Measurements from ENCODE around the gene NLRP1. TPM values are rescaled to one million over a fixed set of nuclear protein-coding genes. Genes with fewer than 3 reads are reported as not detected.

The NLRP1 gene
- total and polyA plus RNA-seq, 2 of the 13 experiments (the other 11 are each of a cell fraction or from before 2014, with no cell fraction given): 3.4 to 3.7 TPM

GRCh38 chr17:5516060-5516792, 68.1 kb downstream of the NLRP1 start (continued):
- no peak for TF ChIP-seq ZBTB20 (CRISPR knock-in tag; IDR thresholded peaks at IDR 0.05; ENCODE audit: borderline replicate concordance, low read depth)
- no peak for TF ChIP-seq NFIB (CRISPR knock-in tag; IDR thresholded peaks at IDR 0.05; ENCODE audit: borderline replicate concordance)
- TF ChIP-seq PAWR (CRISPR knock-in tag; IDR thresholded peaks at IDR 0.05; ENCODE audit: borderline replicate concordance): no peak
- no peak for TF ChIP-seq ZNF609 (CRISPR knock-in tag; IDR thresholded peaks at IDR 0.05; ENCODE audit: borderline replicate concordance)
- no peak for TF ChIP-seq NONO (IDR thresholded peaks at IDR 0.05)
- TF ChIP-seq NONO (CRISPR knock-in tag; conservative IDR thresholded peaks at IDR 0.05): no peak
- TF ChIP-seq ZNF337 (CRISPR knock-in tag; IDR thresholded peaks at IDR 0.05; ENCODE audit: borderline replicate concordance, low read depth): peak; percentile 45; the same call in 1 of the 2 replicates
- TF ChIP-seq ZNF720 (CRISPR knock-in tag; IDR thresholded peaks at IDR 0.05): no peak
- no peak for TF ChIP-seq MYPOP (CRISPR knock-in tag; IDR thresholded peaks at IDR 0.05)
- 0 out of 2 replicates have a peak, but pooled peaks have one; percentile 27 for TF ChIP-seq CBX5 (CRISPR knock-in tag; IDR thresholded peaks at IDR 0.05; ENCODE audit: borderline replicate concordance)
- TF ChIP-seq ZNF792 (CRISPR knock-in tag; IDR thresholded peaks at IDR 0.05): 0 out of 2 replicates have a peak, but pooled peaks have one; percentile 34
- peak; percentile 98 for TF ChIP-seq JUN (CRISPR knock-in tag; IDR thresholded peaks at IDR 0.05)
- TF ChIP-seq MED1 (CRISPR knock-in tag; IDR thresholded peaks at IDR 0.05): peak; percentile 78
- no peak for TF ChIP-seq SOX13 (IDR thresholded peaks at IDR 0.05)
- no peak for TF ChIP-seq SOX13 (CRISPR knock-in tag; conservative IDR thresholded peaks at IDR 0.05 in 1 of 2, IDR thresholded peaks at IDR 0.05 in 1 of 2)
- TF ChIP-seq GATA4 (IDR thresholded peaks at IDR 0.05; ENCODE audit: borderline replicate concordance, low read depth): no peak; the same call in 1 of the 2 replicates
- no peak for TF ChIP-seq KDM2A (CRISPR knock-in tag; IDR thresholded peaks at IDR 0.05; ENCODE audit: borderline replicate concordance, low read depth)
- no peak for TF ChIP-seq SETDB1 (CRISPR knock-in tag; IDR thresholded peaks at IDR 0.05; ENCODE audit: borderline replicate concordance)
- TF ChIP-seq ZNF564 (CRISPR knock-in tag; IDR thresholded peaks at IDR 0.05): no peak
- TF ChIP-seq RBAK (CRISPR knock-in tag; IDR thresholded peaks at IDR 0.05): no peak
- TF ChIP-seq ZBTB4 (CRISPR knock-in tag; IDR thresholded peaks at IDR 0.05; ENCODE audit: borderline replicate concordance): no peak

All from HepG2 (cell line).